Measurements from ENCODE around the gene ROBO1.

- no peak for TF ChIP-seq CTCF (IDR thresholded peaks at IDR 0.05)
- no peak for TF ChIP-seq ZFX (IDR thresholded peaks at IDR 0.05; ENCODE audit: borderline replicate concordance)
Observed at GRCh38 chr3:78969483-78969882, 798.3 kb downstream of the ROBO1 start.
